ENCODE data around the gene POLR2I. TPM values are rescaled to one million over a fixed set of nuclear protein-coding genes. Genes with fewer than 3 reads are reported as not detected.

POLR2I gene
- total and polyA plus RNA-seq, 11 donors: 80.4 to 180 (median 107) TPM

GRCh38 chr19:36121486-36122124 lies 6.9 kb upstream of the POLR2I start:
- TF ChIP-seq CTCF (IDR thresholded peaks at IDR 0.05) (no peak), POLR2A (IDR thresholded peaks at IDR 0.05) (no peak)
- no peak overlapping the region for H3K4me3 ChIP-seq
- WGBS, 4 donors: 84 to 90% (median 87%) methylated on average over 30 to 49 of the region's 49 CpGs
- no peak overlapping the region for H3K27ac ChIP-seq
- no peaks in the 10 kb centered on the region for H3K9me3 ChIP-seq
- intact Hi-C loops (cut with DNase I): loop anchor here in 1 of 10 donors (10.0 kb wide), 1 partner anchor 373 kb away; no protein-coding TSS in a partner anchor
- no peak for DNase-seq
- ATAC-seq: no peak
- H3K4me1 ChIP-seq: peaks cover 0 to 5% (median 2%) of the 10 kb centered on the region in 12 donors
- H3K27me3 ChIP-seq: no peaks in the 10 kb centered on the region
- peaks cover 0 to 91% (median 74%) of the 10 kb centered on the region in 9 donors for H3K36me3 ChIP-seq

- intact Hi-C loops (cut with DNase I): loop anchor here in 1 of 10 donors (10.0 kb wide), 1 partner anchor 374 kb away; no protein-coding TSS in a partner anchor
- Histone ChIP-seq H3K27ac (no peak overlapping the region), H3K27me3 (no peaks in the 10 kb centered on the region), H3K36me3 (peaks cover 0 to 90% (median 72%) of the 10 kb centered on the region in 9 donors), H3K4me3 (no peak overlapping the region), H3K9me3 (no peaks in the 10 kb centered on the region), H3K4me1 (peaks cover 0 to 11% (median 8%) of the 10 kb centered on the region in 12 donors)
- whole genome bisulfite sequencing, 4 donors: 93 to 96% (median 95%) methylated on average over 18 of the region's 18 CpGs
- TF ChIP-seq POLR2A (IDR thresholded peaks at IDR 0.05): no peak
- no peak for TF ChIP-seq CTCF (IDR thresholded peaks at IDR 0.05)
- no peak for DNase-seq
- no peak for ATAC-seq
Observed at GRCh38 chr19:36120984-36121358, 6.3 kb upstream of the POLR2I start.

- no peak overlapping the region for H3K4me3 ChIP-seq
- H3K27me3 ChIP-seq: no peaks in the 10 kb centered on the region
- no peak overlapping the region for H3K27ac ChIP-seq
- peaks cover 0 to 84% (median 66%) of the 10 kb centered on the region in 9 donors for H3K36me3 ChIP-seq
- H3K4me1 ChIP-seq: peaks cover 0 to 15% (median 12%) of the 10 kb centered on the region in 12 donors
- ATAC-seq (no peak), DNase-seq (no peak)
- WGBS, 4 donors: 91 to 95% (median 92%) methylated on average over 26 of the region's 26 CpGs
- TF ChIP-seq CTCF (IDR thresholded peaks at IDR 0.05) (no peak), POLR2A (IDR thresholded peaks at IDR 0.05) (no peak)
- no peaks in the 10 kb centered on the region for H3K9me3 ChIP-seq
- intact Hi-C loops (cut with DNase I): loop anchor here in 1 of 10 donors (10.0 kb wide), 1 partner anchor 374 kb away; no protein-coding TSS in a partner anchor
Observed at GRCh38 chr19:36120092-36120983, 5.7 kb upstream of the POLR2I start.

- Histone ChIP-seq H3K36me3 (peaks cover 0 to 66% (median 52%) of the 10 kb centered on the region in 9 donors), H3K4me3 (peak overlapping the region in 10 of 12 donors; percentile 72 to 98 (median 90)), H3K27ac (peak overlapping the region in 9 of 12 donors; percentile 86 to 93 (median 89)), H3K27me3 (no peaks in the 10 kb centered on the region), H3K4me1 (peaks cover 3 to 32% (median 19%) of the 10 kb centered on the region in 12 donors), H3K9me3 (no peaks in the 10 kb centered on the region)
- no peak for DNase-seq
- WGBS, 4 donors: 91 to 100% (median 96%) methylated on average over 1 of the region's 1 CpG
- ATAC-seq: no peak
- TF ChIP-seq CTCF (IDR thresholded peaks at IDR 0.05) (no peak), POLR2A (IDR thresholded peaks at IDR 0.05) (no peak)
- intact Hi-C loops (cut with DNase I): loop anchor here in 1 of 10 donors (10.0 kb wide), 1 partner anchor 121 kb away; the partner anchor contains the start of gene SDHAF1
Observed at GRCh38 chr19:36116344-36116637, 1.6 kb upstream of the POLR2I start.

All from heart left ventricle (tissue), 16 donors.